D721Med (cell line): ENCODE measurements around the gene ANKFY1.

Source experiments
- DNase-seq: peaks from one replicate; pipeline ENCODE4 v3.0.0; 2011; ENCODE audit warnings: low spot score; ENCODE audit not compliant: insufficient read length
- FAIRE-seq: peaks from 2 replicates; lab custom pipeline; 2011; peaks lifted over from hg19 to GRCh38; lab: Jason Lieb, UNC
- TF ChIP-seq, protein P1 (sequence below): IDR thresholded peaks from 2 replicates; pipeline ENCODE4 v1.5.1; 2012; ENCODE audit warnings: mild to moderate bottlenecking, control low read depth; ENCODE audit not compliant: insufficient read depth; ENCODE audit errors: missing control alignments

Gene ANKFY1

GRCh38 chr17:4272972-4273368 is 9.2 kb upstream of the ANKFY1 start:
- FAIRE-seq, result no peak
- TF ChIP-seq, protein P1, sequence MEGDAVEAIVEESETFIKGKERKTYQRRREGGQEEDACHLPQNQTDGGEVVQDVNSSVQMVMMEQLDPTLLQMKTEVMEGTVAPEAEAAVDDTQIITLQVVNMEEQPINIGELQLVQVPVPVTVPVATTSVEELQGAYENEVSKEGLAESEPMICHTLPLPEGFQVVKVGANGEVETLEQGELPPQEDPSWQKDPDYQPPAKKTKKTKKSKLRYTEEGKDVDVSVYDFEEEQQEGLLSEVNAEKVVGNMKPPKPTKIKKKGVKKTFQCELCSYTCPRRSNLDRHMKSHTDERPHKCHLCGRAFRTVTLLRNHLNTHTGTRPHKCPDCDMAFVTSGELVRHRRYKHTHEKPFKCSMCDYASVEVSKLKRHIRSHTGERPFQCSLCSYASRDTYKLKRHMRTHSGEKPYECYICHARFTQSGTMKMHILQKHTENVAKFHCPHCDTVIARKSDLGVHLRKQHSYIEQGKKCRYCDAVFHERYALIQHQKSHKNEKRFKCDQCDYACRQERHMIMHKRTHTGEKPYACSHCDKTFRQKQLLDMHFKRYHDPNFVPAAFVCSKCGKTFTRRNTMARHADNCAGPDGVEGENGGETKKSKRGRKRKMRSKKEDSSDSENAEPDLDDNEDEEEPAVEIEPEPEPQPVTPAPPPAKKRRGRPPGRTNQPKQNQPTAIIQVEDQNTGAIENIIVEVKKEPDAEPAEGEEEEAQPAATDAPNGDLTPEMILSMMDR, result no peak
- no peak for DNase-seq

DNA sequence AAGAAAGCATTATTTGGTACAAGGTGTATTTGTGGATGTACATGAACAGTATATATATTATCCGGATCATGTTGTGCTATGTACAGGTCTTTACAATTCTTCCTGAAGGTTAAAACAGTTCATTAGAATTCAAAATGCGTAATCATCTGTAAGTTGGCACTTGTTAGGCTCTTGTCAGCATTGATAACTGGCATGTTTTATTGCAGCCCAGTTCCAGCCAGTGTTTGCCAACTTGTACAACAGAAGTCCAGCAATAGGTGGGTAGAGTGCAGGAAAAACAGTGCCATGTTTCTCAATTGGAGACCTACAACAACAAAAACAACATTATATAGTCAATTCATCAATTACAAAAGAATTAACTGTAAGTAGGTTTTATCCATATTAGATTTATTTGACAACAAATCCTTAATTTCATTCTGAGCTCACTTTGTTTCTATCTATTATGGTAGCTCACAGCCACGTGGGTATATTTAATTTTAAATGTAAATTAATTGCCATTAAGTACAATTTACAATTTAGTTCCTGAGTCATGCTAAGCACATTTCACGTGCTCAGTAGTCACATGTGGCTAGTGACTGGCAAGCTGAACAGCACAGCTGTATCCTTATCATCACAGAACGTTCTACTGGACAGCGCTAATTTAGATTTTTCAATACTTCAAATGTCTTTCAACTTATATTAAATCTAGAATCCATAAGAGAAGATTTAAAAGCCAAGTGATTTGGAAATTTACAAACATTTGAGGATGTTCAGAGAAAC is 8.6 kb upstream of the ANKFY1 start:
- TF ChIP-seq, protein P1, result no peak
- DNase-seq (no peak), FAIRE-seq (no peak)

- no peak for FAIRE-seq
- TF ChIP-seq, protein P1, result no peak
- DNase-seq, result no peak
These were observed 7.0 kb upstream of the ANKFY1 start for GRCh38 chr17:4270736-4271135.

DNA sequence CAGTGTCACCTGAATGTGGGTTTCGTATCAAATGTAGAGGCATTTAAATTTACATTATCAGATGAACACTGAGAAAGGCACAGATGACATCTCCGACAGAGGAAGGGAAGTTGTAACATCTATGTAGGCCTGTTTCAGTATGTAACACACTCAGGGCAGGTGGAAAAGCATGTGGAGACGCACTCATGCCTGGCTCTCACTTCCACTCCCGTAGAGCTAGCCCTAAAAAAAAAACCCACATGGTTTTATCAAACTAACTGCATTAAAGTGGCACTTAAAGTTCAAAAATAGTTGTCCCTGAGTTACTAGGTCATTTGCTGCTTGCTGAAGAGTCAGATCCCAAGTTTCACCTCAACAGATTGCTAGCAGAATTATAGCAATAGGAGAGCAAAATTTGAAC is 6.1 kb upstream of the ANKFY1 start:
- TF ChIP-seq, protein P1, result no peak
- DNase-seq, result no peak
- no peak for FAIRE-seq

- FAIRE-seq, result no peak
- DNase-seq, result no peak
- TF ChIP-seq, protein P1, result no peak
These were observed 3.6 kb upstream of the ANKFY1 start for GRCh38 chr17:4267402-4267801.

DNA sequence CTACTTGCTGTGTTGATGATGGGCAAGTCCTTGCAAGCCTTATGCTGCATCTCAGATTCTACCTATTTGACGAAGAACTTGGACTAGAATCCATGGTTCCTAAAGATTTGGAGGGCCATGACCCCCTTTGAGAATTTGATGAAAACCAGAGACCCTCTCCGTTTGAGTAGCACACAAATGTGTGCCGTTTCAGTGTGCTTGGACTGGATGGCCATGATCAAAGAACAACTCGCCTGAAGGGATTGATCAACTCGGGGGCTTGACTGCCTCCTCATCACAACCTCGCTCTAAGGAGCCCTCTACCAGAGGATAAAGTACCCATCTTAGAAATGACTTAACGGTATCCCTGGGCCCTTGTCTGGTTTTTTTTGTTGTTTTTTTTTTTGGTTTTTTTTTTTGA is 2.8 kb upstream of the ANKFY1 start:
- DNase-seq (no peak), FAIRE-seq (no peak)
- TF ChIP-seq, protein P1, result no peak

GRCh38 chr17:4262703-4263102 is 1.1 kb downstream of the ANKFY1 start:
- TF ChIP-seq, protein P1, result no peak
- DNase-seq (no peak), FAIRE-seq (no peak)
